H9 (cell line): ENCODE results near the gene VILL. TPM values are rescaled to one million over a fixed set of nuclear protein-coding genes. Genes with fewer than 3 reads are reported as not detected.

Source experiments
- DNase-seq: peaks from one replicate; pipeline ENCODE4 v3.0.0-alpha.2; 2017
- H2AFZ ChIP-seq: one replicate; pipeline ENCODE4 v1.6.1; 2013; ENCODE audit warnings: mild to moderate bottlenecking, low read length, control low read depth, moderate library complexity
- H2AK5ac ChIP-seq: 2 replicates; pipeline ENCODE4 v1.6.1; 2013; ENCODE audit warnings: low read length, control low read depth, mixed read lengths; ENCODE audit not compliant: insufficient read length
- H2BK120ac ChIP-seq: one replicate; pipeline ENCODE4 v1.6.1; 2013; ENCODE audit warnings: low read depth, mild to moderate bottlenecking, low read length, control low read depth, inconsistent platforms; ENCODE audit not compliant: poor library complexity, severe bottlenecking
- H2BK12ac ChIP-seq: 2 replicates; pipeline ENCODE4 v1.6.1; 2013; ENCODE audit warnings: low read length, control low read depth, mixed read lengths, low read depth; ENCODE audit not compliant: insufficient read length
- H2BK15ac ChIP-seq: 2 replicates; pipeline ENCODE4 v1.6.1; 2013; ENCODE audit warnings: low read depth, low read length, control low read depth
- H2BK20ac ChIP-seq: one replicate; pipeline ENCODE4 v1.6.1; 2013; ENCODE audit warnings: low read depth, mild to moderate bottlenecking, low read length, control low read depth, inconsistent platforms; ENCODE audit not compliant: poor library complexity, severe bottlenecking
- H2BK5ac ChIP-seq: 2 replicates; pipeline ENCODE4 v1.6.1; 2013; ENCODE audit warnings: low read length, control low read depth, mixed read lengths; ENCODE audit not compliant: insufficient read length
- H3K14ac ChIP-seq: 2 replicates; pipeline ENCODE4 v1.6.1; 2013; ENCODE audit warnings: low read length, control low read depth; ENCODE audit not compliant: insufficient read depth
- H3K18ac ChIP-seq: 2 replicates; pipeline ENCODE4 v1.6.1; 2013; ENCODE audit warnings: low read depth, mild to moderate bottlenecking, mixed read lengths, low read length, control low read depth; ENCODE audit not compliant: insufficient read length
- H3K23ac ChIP-seq: 2 replicates; pipeline ENCODE4 v1.6.1; 2013; ENCODE audit warnings: low read length, control low read depth, mixed read lengths, low read depth; ENCODE audit not compliant: insufficient read length
- H3K23me2 ChIP-seq: 2 replicates; pipeline ENCODE4 v1.6.1; 2013; ENCODE audit warnings: low read depth, mild to moderate bottlenecking, mixed read lengths, low read length, control low read depth; ENCODE audit not compliant: insufficient read length, poor library complexity, severe bottlenecking
- H3K27ac ChIP-seq: 2 replicates; pipeline ENCODE4 v1.5.1; 2013; ENCODE audit warnings: low read length, control low read depth, mixed read lengths, low read depth; ENCODE audit not compliant: insufficient read length
- H3K27me3 ChIP-seq: 2 replicates; pipeline ENCODE4 v1.6.1; 2013; ENCODE audit warnings: low read length, control low read depth, inconsistent platforms; ENCODE audit not compliant: insufficient read depth
- H3K4ac ChIP-seq: 2 replicates; pipeline ENCODE4 v1.6.1; 2013; ENCODE audit warnings: low read depth, mild to moderate bottlenecking, control low read depth, inconsistent platforms, low read length, moderate library complexity
- H3K4me1 ChIP-seq: 2 replicates; pipeline ENCODE4 v1.6.1; 2013; ENCODE audit warnings: low read length, control low read depth, inconsistent platforms; ENCODE audit not compliant: insufficient read depth
- H3K4me2 ChIP-seq: 2 replicates; pipeline ENCODE4 v1.6.1; 2013; ENCODE audit warnings: low read length, control low read depth, mixed read lengths; ENCODE audit not compliant: insufficient read length, insufficient read depth
- H3K56ac ChIP-seq: 2 replicates; pipeline ENCODE4 v1.6.1; 2013; ENCODE audit warnings: low read depth, mild to moderate bottlenecking, mixed read lengths, low read length, control low read depth; ENCODE audit not compliant: insufficient read length
- H3K79me1 ChIP-seq: 2 replicates; pipeline ENCODE4 v1.6.1; 2013; ENCODE audit warnings: low read depth, mild to moderate bottlenecking, moderate library complexity, low read length, control low read depth, inconsistent platforms; ENCODE audit not compliant: insufficient read depth, poor library complexity, severe bottlenecking
- H3K79me2 ChIP-seq: 2 replicates; pipeline ENCODE4 v1.6.1; 2013; ENCODE audit warnings: low read length, control low read depth, inconsistent platforms; ENCODE audit not compliant: insufficient read depth
- H3K9ac ChIP-seq: 2 replicates; pipeline ENCODE4 v1.6.1; 2013; ENCODE audit warnings: low read length, control low read depth, mixed read lengths; ENCODE audit not compliant: insufficient read length; ENCODE audit errors: extremely low read depth
- H3K9me3 ChIP-seq: one replicate; pipeline ENCODE4 v1.6.1; 2013; ENCODE audit warnings: low read depth, low read length, inconsistent platforms; ENCODE audit not compliant: control insufficient read depth
- H3T11ph ChIP-seq: one replicate; pipeline ENCODE4 v1.6.1; 2013; ENCODE audit warnings: mild to moderate bottlenecking, low read length, control low read depth, inconsistent platforms
- H4K20me1 ChIP-seq: one replicate; pipeline ENCODE4 v1.6.1; 2013; ENCODE audit not compliant: control insufficient read depth, insufficient read length, insufficient read depth
- H4K5ac ChIP-seq: 2 replicates; pipeline ENCODE4 v1.6.1; 2013; ENCODE audit warnings: low read depth, mild to moderate bottlenecking, mixed read lengths, low read length, control low read depth; ENCODE audit not compliant: insufficient read length
- H4K8ac ChIP-seq: replicated peaks from 2 replicates; pipeline ENCODE4 v1.6.1; 2013; ENCODE audit warnings: low read length, control low read depth, mixed read lengths, low read depth; ENCODE audit not compliant: insufficient read length
- H4K91ac ChIP-seq: 2 replicates; pipeline ENCODE4 v1.6.1; 2013; ENCODE audit warnings: low read depth, mild to moderate bottlenecking, moderate library complexity, mixed read lengths, low read length, control low read depth; ENCODE audit not compliant: insufficient read length
- H3K27ac Mint-ChIP-seq, 3 experiments: 2 replicates in 2 of 3; 3 replicates in 1 of 3; pipeline ENCODE4 v1.8.0; 2020 to 2021; ENCODE audit warnings: mixed read lengths in 3 of 3, mild to moderate bottlenecking in 1 of 3, moderate library complexity in 1 of 3
- H3K27me3 Mint-ChIP-seq: 2 replicates; pipeline ENCODE4 v1.8.0; 2021; ENCODE audit warnings: low read depth, mild to moderate bottlenecking, moderate library complexity, mixed read lengths
- H3K36me3 Mint-ChIP-seq, 3 experiments: 2 replicates in 2 of 3; 3 replicates in 1 of 3; pipeline ENCODE4 v1.8.0; 2020 to 2021; ENCODE audit warnings: low read depth in 3 of 3, mixed read lengths in 3 of 3; ENCODE audit not compliant: insufficient read depth in 1 of 3
- H3K4me1 Mint-ChIP-seq, 2 experiments: 2 replicates each; pipeline ENCODE4 v1.8.0; 2020; ENCODE audit warnings: mixed read lengths in 2 of 2
- H3K4me3 Mint-ChIP-seq, 2 experiments: 2 replicates in 1 of 2; 3 replicates in 1 of 2; pipeline ENCODE4 v1.8.0; 2020 to 2021; ENCODE audit warnings: mild to moderate bottlenecking in 2 of 2, mixed read lengths in 2 of 2, moderate library complexity in 1 of 2
- H3K9me3 Mint-ChIP-seq, 2 experiments: 2 replicates in 1 of 2; 3 replicates in 1 of 2; pipeline ENCODE4 v1.8.0; 2020; ENCODE audit warnings: mild to moderate bottlenecking in 2 of 2, mixed read lengths in 2 of 2, moderate library complexity in 1 of 2
- WGBS: extraction: QIAGEN DNeasy Blood & Tissue Kit; methylation state at CpG from one replicate; pipeline ENCODE4 v1.1.7; 2013; ENCODE audit warnings: missing lambda C conversion rate, low lambda C conversion rate, mixed read lengths; ENCODE audit not compliant: insufficient read length; ENCODE audit errors: extremely low coverage; 5-methylcytosine and 5-hydroxymethylcytosine counted together
- total RNA-seq: library from RNA; stranded (reverse); gene quantifications from 2 replicates; pipeline ENCODE4 v1.2.1, GENCODE V29; 2021
- TF ChIP-seq, protein P1 (sequence below): fragments of 200-600 bp; sonication (generic); conservative IDR thresholded peaks from 3 replicates; pipeline ENCODE4 v1.8.0; 2021; ENCODE audit warnings: antibody characterized with exemption, mild to moderate bottlenecking

VILL gene
- total RNA-seq, 1 experiment from 2014 or later, result 3.2 TPM

DNA sequence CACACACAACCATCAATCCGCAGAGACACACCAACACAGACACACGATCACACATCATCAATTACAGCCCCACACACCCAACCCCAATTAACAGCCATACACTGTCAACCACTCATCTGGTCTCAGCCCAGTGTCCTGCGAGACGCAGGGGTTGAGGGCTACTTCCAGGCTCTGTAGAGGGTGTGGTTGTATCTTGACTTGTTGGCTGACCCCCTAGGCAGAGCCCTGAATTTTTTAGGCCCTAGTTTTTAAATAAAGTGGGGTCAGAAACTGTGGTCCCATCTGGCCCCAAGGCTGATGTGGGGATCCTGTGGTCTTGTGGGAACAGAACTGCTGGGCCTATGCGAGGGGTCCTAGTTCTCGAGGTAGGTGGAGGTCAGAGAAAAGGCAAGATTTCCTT is 9.2 kb downstream of the VILL start:
- Histone ChIP-seq H2BK15ac (no peak overlapping the region), H3K23me2 (no peaks in the 10 kb centered on the region), H4K91ac (no peak overlapping the region), H3K9me3 (no peaks in the 10 kb centered on the region), H3K18ac (no peak overlapping the region), H2BK5ac (no peak overlapping the region), H4K8ac (no peak overlapping the region), H3T11ph (no peak overlapping the region), H2AK5ac (no peak overlapping the region), H3K14ac (no peak overlapping the region), H3K27ac (no peak overlapping the region), H3K56ac (no peak overlapping the region), H2BK20ac (no peak overlapping the region), H2BK12ac (no peak overlapping the region), H2AFZ (no peak overlapping the region), H4K20me1 (no peaks in the 10 kb centered on the region), H3K4me1 (peaks cover 2% of the 10 kb centered on the region; the same call in 1 of the 2 replicates), H3K79me2 (no peaks in the 10 kb centered on the region), H3K79me1 (no peaks in the 10 kb centered on the region), H3K9ac (no peak overlapping the region), H3K23ac (no peak overlapping the region), H3K27me3 (no peaks in the 10 kb centered on the region; the same call in 1 of the 2 replicates), H4K5ac (no peak overlapping the region), H2BK120ac (no peak overlapping the region), H3K4me2 (no peak overlapping the region), H3K4ac (no peak overlapping the region)
- Mint-ChIP-seq H3K4me1 (peaks cover 11 to 24% of the 10 kb centered on the region in 2 experiments), H3K27ac (no peak overlapping the region; a peak in 1 of 7 replicates), H3K27me3 (peaks cover 10% of the 10 kb centered on the region), H3K9me3 (no peaks in the 10 kb centered on the region; a peak in 1 of 5 replicates), H3K4me3 (peak overlapping the region in 1 of 2 experiments; percentile 73; a peak in 3 of 5 replicates), H3K36me3 (peaks cover 0 to 5% (median 4%) of the 10 kb centered on the region in 3 experiments; a peak in 3 of 7 replicates)
- TF ChIP-seq, protein P1, sequence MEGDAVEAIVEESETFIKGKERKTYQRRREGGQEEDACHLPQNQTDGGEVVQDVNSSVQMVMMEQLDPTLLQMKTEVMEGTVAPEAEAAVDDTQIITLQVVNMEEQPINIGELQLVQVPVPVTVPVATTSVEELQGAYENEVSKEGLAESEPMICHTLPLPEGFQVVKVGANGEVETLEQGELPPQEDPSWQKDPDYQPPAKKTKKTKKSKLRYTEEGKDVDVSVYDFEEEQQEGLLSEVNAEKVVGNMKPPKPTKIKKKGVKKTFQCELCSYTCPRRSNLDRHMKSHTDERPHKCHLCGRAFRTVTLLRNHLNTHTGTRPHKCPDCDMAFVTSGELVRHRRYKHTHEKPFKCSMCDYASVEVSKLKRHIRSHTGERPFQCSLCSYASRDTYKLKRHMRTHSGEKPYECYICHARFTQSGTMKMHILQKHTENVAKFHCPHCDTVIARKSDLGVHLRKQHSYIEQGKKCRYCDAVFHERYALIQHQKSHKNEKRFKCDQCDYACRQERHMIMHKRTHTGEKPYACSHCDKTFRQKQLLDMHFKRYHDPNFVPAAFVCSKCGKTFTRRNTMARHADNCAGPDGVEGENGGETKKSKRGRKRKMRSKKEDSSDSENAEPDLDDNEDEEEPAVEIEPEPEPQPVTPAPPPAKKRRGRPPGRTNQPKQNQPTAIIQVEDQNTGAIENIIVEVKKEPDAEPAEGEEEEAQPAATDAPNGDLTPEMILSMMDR, result no peak
- no peak for DNase-seq
- WGBS, result no CpG with 5 or more reads among the region's 6 CpGs
